Raji (cell line): ENCODE results near the gene GALNT17.

Source experiments
- POLR2A ChIP-seq: IDR thresholded peaks from 2 replicates; pipeline ENCODE4 v1.6.1; 2011; ENCODE audit warnings: low read depth, low read length, control low read depth; ENCODE audit not compliant: insufficient read depth

GALNT17 gene

GRCh38 chr7:71132127-71132376, at the start of gene GALNT17:
Gene GALNT17 (plus strand): TSS chr7:71132144.
- TF ChIP-seq POLR2A: no peak

- no peak for TF ChIP-seq POLR2A
These were observed 36.6 kb upstream of the GALNT17 start for GRCh38 chr7:71095266-71095860.

GRCh38 chr7:71096351-71096750, 35.6 kb upstream of the GALNT17 start:
- TF ChIP-seq POLR2A: no peak

GRCh38 chr7:71106226-71106625, 25.7 kb upstream of the GALNT17 start:
- TF ChIP-seq POLR2A: no peak

GRCh38 chr7:71112436-71112835, 19.5 kb upstream of the GALNT17 start:
- no peak for TF ChIP-seq POLR2A

GRCh38 chr7:71120096-71120495, 11.8 kb upstream of the GALNT17 start:
- no peak for TF ChIP-seq POLR2A

GRCh38 chr7:71129126-71129525, 2.8 kb upstream of the GALNT17 start:
- TF ChIP-seq POLR2A: no peak

GRCh38 chr7:71130031-71130679, 1.8 kb upstream of the GALNT17 start:
- no peak for TF ChIP-seq POLR2A

GRCh38 chr7:71131256-71132126, 453 bp upstream of the GALNT17 start:
- no peak for TF ChIP-seq POLR2A

GRCh38 chr7:71132377-71133231, 660 bp downstream of the GALNT17 start:
- TF ChIP-seq POLR2A: no peak

GRCh38 chr7:71133232-71133622, 1.3 kb downstream of the GALNT17 start:
- no peak for TF ChIP-seq POLR2A

- no peak for TF ChIP-seq POLR2A
These were observed 1.9 kb downstream of the GALNT17 start for GRCh38 chr7:71133856-71134255.

GRCh38 chr7:71135116-71135515, 3.2 kb downstream of the GALNT17 start:
- no peak for TF ChIP-seq POLR2A

- no peak for TF ChIP-seq POLR2A
These were observed 3.7 kb downstream of the GALNT17 start for GRCh38 chr7:71135663-71136062.

GRCh38 chr7:71137479-71137878, 5.5 kb downstream of the GALNT17 start:
- no peak for TF ChIP-seq POLR2A

- no peak for TF ChIP-seq POLR2A
These were observed 8.3 kb downstream of the GALNT17 start for GRCh38 chr7:71140264-71140663.

GRCh38 chr7:71144963-71145362, 13.0 kb downstream of the GALNT17 start:
- no peak for TF ChIP-seq POLR2A
